Ishikawa (cell line): Measurements from ENCODE around the gene DNAJC9.
A peak's percentile ranks its signal among the peaks of the same experiment; 100 is the strongest.

Source experiments
- CEBPB ChIP-seq: IDR thresholded peaks from 2 replicates; pipeline ENCODE4 v1.6.1; 2012
- CREB1 ChIP-seq: IDR thresholded peaks from 2 replicates; pipeline ENCODE4 v1.6.1; 2012; ENCODE audit warnings: low read depth
- EGR1 ChIP-seq: IDR thresholded peaks from 2 replicates; pipeline ENCODE4 v1.6.1; 2012
- EP300 ChIP-seq: IDR thresholded peaks from 2 replicates; pipeline ENCODE4 v1.6.1; 2012; ENCODE audit warnings: borderline replicate concordance
- FOXM1 ChIP-seq: IDR thresholded peaks from 2 replicates; pipeline ENCODE4 v1.6.1; 2012; ENCODE audit warnings: low read depth, borderline replicate concordance
- NFIC ChIP-seq: IDR thresholded peaks from 2 replicates; pipeline ENCODE4 v1.6.1; 2012
- RAD21 ChIP-seq: IDR thresholded peaks from 2 replicates; pipeline ENCODE4 v1.6.1; 2012; ENCODE audit warnings: low read depth
- TAF1 ChIP-seq: IDR thresholded peaks from 2 replicates; pipeline ENCODE4 v1.6.1; 2012; ENCODE audit warnings: low read depth, mild to moderate bottlenecking
- TCF12 ChIP-seq: IDR thresholded peaks from 2 replicates; pipeline ENCODE4 v1.6.1; 2012; ENCODE audit warnings: low read depth
- TEAD4 ChIP-seq: IDR thresholded peaks from 2 replicates; pipeline ENCODE4 v1.6.1; 2012
- YY1 ChIP-seq: IDR thresholded peaks from 2 replicates; pipeline ENCODE4 v1.6.1; 2012; ENCODE audit warnings: low read depth
- ZBTB7A ChIP-seq: IDR thresholded peaks from 2 replicates; pipeline ENCODE4 v1.6.1; 2012; ENCODE audit warnings: low read depth
- TF ChIP-seq, protein P1 (sequence below): IDR thresholded peaks from 2 replicates; pipeline ENCODE4 v1.6.1; 2012; ENCODE audit warnings: low read depth, mild to moderate bottlenecking
- TF ChIP-seq, protein P2 (sequence below): IDR thresholded peaks from 2 replicates; pipeline ENCODE4 v1.6.1; 2012
- TF ChIP-seq, protein P3 (sequence below): IDR thresholded peaks from 2 replicates; pipeline ENCODE4 v1.6.1; 2012

DNAJC9 gene

DNA sequence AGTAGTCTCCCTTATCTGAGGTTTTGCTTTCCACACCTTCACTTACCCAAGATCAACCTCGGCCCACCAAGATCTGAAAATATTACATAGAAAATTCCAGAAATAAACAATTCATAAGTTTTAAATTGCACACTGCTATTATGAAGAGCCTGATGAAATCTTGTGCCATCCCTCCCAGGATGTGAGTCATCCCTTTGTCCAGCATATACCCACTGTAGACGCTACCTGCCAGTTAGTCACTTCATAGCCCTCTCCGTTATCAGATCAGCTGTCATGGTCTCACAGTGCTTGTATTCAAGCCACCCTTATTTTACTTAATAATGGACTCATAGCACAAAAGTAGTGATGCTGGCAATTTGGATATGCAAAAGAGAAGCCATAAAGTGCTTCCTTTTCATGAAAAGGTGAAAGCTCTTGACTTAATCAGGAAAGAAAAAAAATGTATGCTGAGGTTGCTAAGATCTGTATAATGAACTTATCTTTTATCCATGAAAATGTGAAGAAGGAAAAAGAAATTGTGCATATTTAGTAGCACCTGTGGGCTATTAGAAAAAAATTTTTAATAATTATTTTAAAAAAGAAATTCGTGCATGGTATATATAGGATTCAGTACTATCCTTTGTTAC is 15.2 kb upstream of the DNAJC9 start:
- peak; percentile 50; the same call in 1 of the 2 replicates for TF ChIP-seq CEBPB
- TF ChIP-seq, protein P1, sequence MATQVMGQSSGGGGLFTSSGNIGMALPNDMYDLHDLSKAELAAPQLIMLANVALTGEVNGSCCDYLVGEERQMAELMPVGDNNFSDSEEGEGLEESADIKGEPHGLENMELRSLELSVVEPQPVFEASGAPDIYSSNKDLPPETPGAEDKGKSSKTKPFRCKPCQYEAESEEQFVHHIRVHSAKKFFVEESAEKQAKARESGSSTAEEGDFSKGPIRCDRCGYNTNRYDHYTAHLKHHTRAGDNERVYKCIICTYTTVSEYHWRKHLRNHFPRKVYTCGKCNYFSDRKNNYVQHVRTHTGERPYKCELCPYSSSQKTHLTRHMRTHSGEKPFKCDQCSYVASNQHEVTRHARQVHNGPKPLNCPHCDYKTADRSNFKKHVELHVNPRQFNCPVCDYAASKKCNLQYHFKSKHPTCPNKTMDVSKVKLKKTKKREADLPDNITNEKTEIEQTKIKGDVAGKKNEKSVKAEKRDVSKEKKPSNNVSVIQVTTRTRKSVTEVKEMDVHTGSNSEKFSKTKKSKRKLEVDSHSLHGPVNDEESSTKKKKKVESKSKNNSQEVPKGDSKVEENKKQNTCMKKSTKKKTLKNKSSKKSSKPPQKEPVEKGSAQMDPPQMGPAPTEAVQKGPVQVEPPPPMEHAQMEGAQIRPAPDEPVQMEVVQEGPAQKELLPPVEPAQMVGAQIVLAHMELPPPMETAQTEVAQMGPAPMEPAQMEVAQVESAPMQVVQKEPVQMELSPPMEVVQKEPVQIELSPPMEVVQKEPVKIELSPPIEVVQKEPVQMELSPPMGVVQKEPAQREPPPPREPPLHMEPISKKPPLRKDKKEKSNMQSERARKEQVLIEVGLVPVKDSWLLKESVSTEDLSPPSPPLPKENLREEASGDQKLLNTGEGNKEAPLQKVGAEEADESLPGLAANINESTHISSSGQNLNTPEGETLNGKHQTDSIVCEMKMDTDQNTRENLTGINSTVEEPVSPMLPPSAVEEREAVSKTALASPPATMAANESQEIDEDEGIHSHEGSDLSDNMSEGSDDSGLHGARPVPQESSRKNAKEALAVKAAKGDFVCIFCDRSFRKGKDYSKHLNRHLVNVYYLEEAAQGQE = no peak

DNA sequence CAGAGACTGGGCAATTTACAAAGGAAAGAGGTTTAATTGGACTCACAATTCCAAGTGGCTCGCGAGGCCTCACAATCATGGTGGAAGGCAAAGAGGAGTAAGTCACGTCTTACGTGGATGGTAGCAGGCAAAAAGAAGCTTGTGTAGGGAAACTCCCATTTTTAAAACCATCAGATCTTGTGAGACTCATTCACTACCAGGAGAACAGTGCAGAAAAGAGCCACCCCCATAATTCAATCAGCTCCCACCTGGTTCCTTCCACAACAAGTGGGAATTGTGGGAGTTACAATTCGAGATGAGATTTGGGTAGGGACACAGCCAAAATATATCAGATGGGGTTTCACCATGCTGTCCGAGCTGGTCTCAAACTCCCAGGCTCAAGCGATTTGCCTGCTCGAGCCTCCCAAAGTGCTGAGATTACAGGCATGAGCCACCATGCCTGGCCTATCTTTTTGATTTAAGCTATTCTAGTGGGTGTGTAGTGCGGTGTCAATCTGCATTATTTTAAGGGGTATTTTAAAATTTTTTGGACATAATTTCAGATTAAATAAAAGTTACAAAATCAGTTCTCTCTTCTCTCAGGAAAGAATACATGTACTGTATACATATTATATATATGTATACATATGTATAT is 14.4 kb upstream of the DNAJC9 start:
- TF ChIP-seq CREB1 (no peak), TAF1 (no peak), NFIC (no peak), TEAD4 (no peak), EGR1 (no peak), TCF12 (no peak), CEBPB (no peak), RAD21 (no peak), EP300 (no peak), FOXM1 (no peak), ZBTB7A (no peak), YY1 (no peak)
- TF ChIP-seq, protein P2, sequence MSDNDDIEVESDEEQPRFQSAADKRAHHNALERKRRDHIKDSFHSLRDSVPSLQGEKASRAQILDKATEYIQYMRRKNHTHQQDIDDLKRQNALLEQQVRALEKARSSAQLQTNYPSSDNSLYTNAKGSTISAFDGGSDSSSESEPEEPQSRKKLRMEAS = no peak
- TF ChIP-seq, protein P1 = no peak
- TF ChIP-seq, protein P3, sequence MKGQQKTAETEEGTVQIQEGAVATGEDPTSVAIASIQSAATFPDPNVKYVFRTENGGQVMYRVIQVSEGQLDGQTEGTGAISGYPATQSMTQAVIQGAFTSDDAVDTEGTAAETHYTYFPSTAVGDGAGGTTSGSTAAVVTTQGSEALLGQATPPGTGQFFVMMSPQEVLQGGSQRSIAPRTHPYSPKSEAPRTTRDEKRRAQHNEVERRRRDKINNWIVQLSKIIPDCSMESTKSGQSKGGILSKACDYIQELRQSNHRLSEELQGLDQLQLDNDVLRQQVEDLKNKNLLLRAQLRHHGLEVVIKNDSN = no peak

DNA sequence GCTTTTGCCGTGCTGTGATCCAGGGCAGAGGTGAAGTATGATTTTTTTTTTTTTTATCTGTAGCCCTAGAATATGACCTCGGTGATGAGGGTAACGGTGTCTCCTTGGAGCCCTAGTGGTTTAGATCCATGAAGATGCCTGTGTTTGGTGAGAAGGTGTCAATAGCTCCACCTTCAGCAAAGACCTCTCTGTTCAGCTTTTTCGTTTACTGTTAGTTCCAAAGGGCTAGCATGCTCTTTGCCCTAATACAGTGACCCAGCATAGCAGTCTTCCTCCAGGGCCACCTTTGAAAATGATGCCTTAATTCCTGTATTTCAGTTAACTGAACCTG is 6.1 kb upstream of the DNAJC9 start:
- TF ChIP-seq ZBTB7A (no peak), RAD21 (no peak), TAF1 (no peak), NFIC (no peak), TCF12 (no peak), EGR1 (no peak), EP300 (no peak), CREB1 (no peak), CEBPB (no peak), YY1 (no peak), FOXM1 (no peak), TEAD4 (no peak)
- TF ChIP-seq, protein P1 = no peak
- TF ChIP-seq, protein P2 = no peak
- TF ChIP-seq, protein P3 = no peak

DNA sequence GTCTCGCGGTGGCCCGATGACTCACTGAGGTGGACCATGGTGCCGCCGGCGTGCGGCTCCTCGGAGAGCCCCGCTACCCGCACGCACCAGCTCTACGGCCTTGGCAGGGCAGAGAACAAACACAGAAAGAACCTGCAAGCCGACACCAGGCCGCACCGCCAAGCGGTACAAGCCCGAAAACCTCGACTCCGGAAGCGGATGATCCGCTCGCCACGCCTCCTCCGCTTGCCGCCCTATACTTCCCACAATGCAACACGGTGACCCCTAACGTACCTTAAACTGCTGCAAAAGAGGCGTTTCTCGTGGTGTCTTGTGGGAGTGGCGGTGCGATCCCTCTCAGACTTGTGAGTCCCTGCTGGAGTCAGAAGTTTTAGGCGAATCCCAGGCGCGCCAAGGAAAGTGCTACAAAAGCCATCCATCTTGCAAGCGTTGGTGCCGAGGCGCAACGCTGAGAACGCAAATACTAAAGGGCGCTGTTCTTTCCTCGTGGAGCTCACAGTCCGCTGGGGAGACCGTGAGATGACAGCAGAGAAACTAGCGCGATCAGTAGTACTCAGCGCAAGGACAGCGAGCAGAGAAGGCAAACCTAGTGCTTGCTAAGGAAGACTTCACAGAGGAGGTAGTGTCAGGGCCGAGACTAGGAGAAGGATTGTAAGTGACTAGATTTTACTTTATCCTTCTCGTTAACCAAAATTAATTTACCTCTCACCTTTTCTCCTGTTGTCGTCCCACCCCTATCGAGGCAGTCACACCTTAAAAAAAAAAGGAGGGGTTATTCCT is 5.6 kb upstream of the DNAJC9 start, which contains the start of gene MRPS16:
Gene MRPS16, minus strand, starts transcription at position 200 of the 780 bp plus-strand sequence. Its CDS starts 162 bp downstream, at position 38.
- TF ChIP-seq FOXM1 = peak; percentile 66; the same call in 1 of the 2 replicates
- peak; percentile 63 for TF ChIP-seq CREB1
- peak; percentile 6; the same call in 1 of the 2 replicates for TF ChIP-seq RAD21
- TF ChIP-seq, protein P3 = peak; percentile 60
- TF ChIP-seq, protein P1 = peak; percentile 40; the same call in 1 of the 2 replicates
- TF ChIP-seq EP300 = peak; percentile 51; the same call in 1 of the 2 replicates
- peak; percentile 98 for TF ChIP-seq TAF1
- peak; percentile 89 for TF ChIP-seq TCF12
- TF ChIP-seq NFIC = peak; percentile 60
- TF ChIP-seq, protein P2 = peak; percentile 97
- 0 out of 2 replicates have a peak, but pooled peaks have one; percentile 19 for TF ChIP-seq EGR1
- TF ChIP-seq TEAD4 = peak; percentile 49
- no peak for TF ChIP-seq ZBTB7A
- TF ChIP-seq YY1 = peak; percentile 81; the same call in 1 of the 2 replicates
- no peak for TF ChIP-seq CEBPB
